Vagina (tissue), 2 donors: Measurements from ENCODE around the gene FOCAD.

Experiments used
- POLR2A ChIP-seq, 2 donors: fragments of 450-650 bp; IDR thresholded peaks; one replicate each; pipeline ENCODE4 v1.6.1; 2017; ENCODE audit warnings: antibody characterized with exemption in 2 of 2, mild to moderate bottlenecking in 2 of 2, moderate library complexity in 2 of 2
- POLR2AphosphoS5 ChIP-seq, 2 donors: sonication (generic); formaldehyde crosslinking; IDR thresholded peaks; one replicate each; pipeline ENCODE4 v1.9.0; 2017; ENCODE audit warnings: antibody characterized with exemption in 2 of 2, mild to moderate bottlenecking in 2 of 2, low read depth in 1 of 2; ENCODE audit not compliant: insufficient read depth in 1 of 2
- TF ChIP-seq, protein P1 (sequence below), 3 experiments: fragments of 450-650 bp in 2 of 3; fragments of 200-600 bp in 1 of 3; sonication (generic) in 1 of 3; IDR thresholded peaks; one replicate each; pipeline ENCODE4 v1.5.1; 2017 to 2019; ENCODE audit warnings: antibody characterized with exemption in 3 of 3, mild to moderate bottlenecking in 2 of 3, moderate library complexity in 2 of 3

GRCh38 chr9:20854444-20854843 lies 170.4 kb downstream of the FOCAD start:
- TF ChIP-seq, protein P1, sequence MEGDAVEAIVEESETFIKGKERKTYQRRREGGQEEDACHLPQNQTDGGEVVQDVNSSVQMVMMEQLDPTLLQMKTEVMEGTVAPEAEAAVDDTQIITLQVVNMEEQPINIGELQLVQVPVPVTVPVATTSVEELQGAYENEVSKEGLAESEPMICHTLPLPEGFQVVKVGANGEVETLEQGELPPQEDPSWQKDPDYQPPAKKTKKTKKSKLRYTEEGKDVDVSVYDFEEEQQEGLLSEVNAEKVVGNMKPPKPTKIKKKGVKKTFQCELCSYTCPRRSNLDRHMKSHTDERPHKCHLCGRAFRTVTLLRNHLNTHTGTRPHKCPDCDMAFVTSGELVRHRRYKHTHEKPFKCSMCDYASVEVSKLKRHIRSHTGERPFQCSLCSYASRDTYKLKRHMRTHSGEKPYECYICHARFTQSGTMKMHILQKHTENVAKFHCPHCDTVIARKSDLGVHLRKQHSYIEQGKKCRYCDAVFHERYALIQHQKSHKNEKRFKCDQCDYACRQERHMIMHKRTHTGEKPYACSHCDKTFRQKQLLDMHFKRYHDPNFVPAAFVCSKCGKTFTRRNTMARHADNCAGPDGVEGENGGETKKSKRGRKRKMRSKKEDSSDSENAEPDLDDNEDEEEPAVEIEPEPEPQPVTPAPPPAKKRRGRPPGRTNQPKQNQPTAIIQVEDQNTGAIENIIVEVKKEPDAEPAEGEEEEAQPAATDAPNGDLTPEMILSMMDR (IDR thresholded peaks at IDR 0.05) = no peak
- TF ChIP-seq POLR2AphosphoS5 (IDR thresholded peaks at IDR 0.05; ENCODE audit: insufficient read depth in 1 of 2, low read depth in 1 of 2) (no peak), POLR2A (IDR thresholded peaks at IDR 0.05) (no peak)
